IMR-90 (cell line): ENCODE measurements around the gene DUS3L.

ENCODE experiments used
- BHLHE40 ChIP-seq: fragments of 150-350 bp; IDR thresholded peaks from 2 replicates; pipeline ENCODE4 v1.6.1; 2016; ENCODE audit warnings: mild to moderate bottlenecking, low read depth, low read length
- CHD1 ChIP-seq: IDR thresholded peaks from 2 replicates; pipeline ENCODE4 v1.6.1; 2012; ENCODE audit warnings: low read depth, low read length, improper control_type of control experiment
- CTCF ChIP-seq: conservative IDR thresholded peaks from 2 replicates; pipeline ENCODE4 v1.5.1; 2012; ENCODE audit warnings: mild to moderate bottlenecking, low read depth, low read length, improper control_type of control experiment
- FOS ChIP-seq: fragments of 150-350 bp; IDR thresholded peaks from 2 replicates; pipeline ENCODE4 v1.6.1; 2016; ENCODE audit warnings: low read depth, low read length
- MAZ ChIP-seq: IDR thresholded peaks from 2 replicates; pipeline ENCODE4 v1.6.1; 2012; ENCODE audit warnings: low read depth, mild to moderate bottlenecking, low read length, improper control_type of control experiment, moderate library complexity, borderline replicate concordance
- MXI1 ChIP-seq: IDR thresholded peaks from 2 replicates; pipeline ENCODE4 v1.6.1; 2012; ENCODE audit warnings: low read depth, mild to moderate bottlenecking, low read length, moderate library complexity, borderline replicate concordance
- NFE2L2 ChIP-seq: fragments of 150-350 bp; IDR thresholded peaks from 2 replicates; pipeline ENCODE4 v1.6.1; 2016; ENCODE audit warnings: low read depth, mild to moderate bottlenecking, low read length
- POLR2A ChIP-seq: IDR thresholded peaks from 2 replicates; pipeline ENCODE4 v1.6.1; 2012; ENCODE audit warnings: mild to moderate bottlenecking, low read depth, low read length
- RAD21 ChIP-seq: IDR thresholded peaks from 2 replicates; pipeline ENCODE4 v1.6.1; 2012; ENCODE audit warnings: low read length, improper control_type of control experiment

- no peak for TF ChIP-seq BHLHE40
- no peak for TF ChIP-seq POLR2A
- TF ChIP-seq CTCF = no peak
- no peak for TF ChIP-seq MXI1
- no peak for TF ChIP-seq CHD1
- TF ChIP-seq RAD21 = no peak
- no peak for TF ChIP-seq FOS
- no peak for TF ChIP-seq NFE2L2
- TF ChIP-seq MAZ = no peak
Observed at GRCh38 chr19:5806133-5806489, 15.1 kb upstream of the DUS3L start.
